MM.1S (cell line): ENCODE results near the gene CKM.

Experiments used
- CTCF ChIP-seq: fragments of 300-600 bp; sonication (generic); IDR thresholded peaks from 2 replicates; pipeline ENCODE4 v1.5.1; 2016; ENCODE audit warnings: antibody characterized with exemption, low read length, mixed read lengths
- EZH2 ChIP-seq: fragments of 300-600 bp; sonication (generic); optimal IDR thresholded peaks from 2 replicates; pipeline ENCODE3; 2017; ENCODE audit warnings: low read depth, mild to moderate bottlenecking, antibody characterized with exemption, low read length, mixed read lengths

GRCh38 chr19:45368127-45368526 lies 45.5 kb upstream of the CKM start:
- TF ChIP-seq CTCF, result no peak
- no peak for TF ChIP-seq EZH2
